Neural crest cell (in vitro differentiated cells): Measurements from ENCODE around the gene C1QTNF5. TPM values are rescaled to one million over a fixed set of nuclear protein-coding genes. Genes with fewer than 3 reads are reported as not detected.

Source experiments
- DNase-seq: peaks from one replicate; pipeline ENCODE4 v3.0.0; 2021; ENCODE audit warnings: low read depth, mixed read lengths, low spot score
- H3K27ac Mint-ChIP-seq: one replicate; pipeline ENCODE4 v1.8.0; 2021; ENCODE audit warnings: mild to moderate bottlenecking, mixed read lengths; ENCODE audit not compliant: unreplicated experiment
- H3K27me3 Mint-ChIP-seq: 2 replicates; pipeline ENCODE4 v1.8.0; 2021; ENCODE audit warnings: low read depth, mild to moderate bottlenecking, mixed read lengths
- H3K36me3 Mint-ChIP-seq: 2 replicates; pipeline ENCODE4 v1.8.0; 2021; ENCODE audit warnings: low read depth, mild to moderate bottlenecking, mixed read lengths
- H3K4me1 Mint-ChIP-seq: 2 replicates; pipeline ENCODE4 v1.8.0; 2021; ENCODE audit warnings: mixed read lengths
- H3K4me3 Mint-ChIP-seq: one replicate; pipeline ENCODE4 v1.8.0; 2021; ENCODE audit warnings: mild to moderate bottlenecking, mixed read lengths
- H3K9me3 Mint-ChIP-seq: 2 replicates; pipeline ENCODE4 v1.8.0; 2021; ENCODE audit warnings: mixed read lengths
- CTCF ChIP-seq: fragments of 200-600 bp; sonication (generic); conservative IDR thresholded peaks from 2 replicates; pipeline ENCODE4 v1.5.0; 2021; ENCODE audit warnings: antibody characterized with exemption, mild to moderate bottlenecking
- microRNA-seq: library from miRNA; unstranded; fragments of <30 nt; microRNA quantifications from one replicate; pipeline ENCODE4, GENCODE V29; 2020
- total RNA-seq: library from RNA; stranded (reverse); gene quantifications from 2 replicates; pipeline ENCODE4 v1.2.1, GENCODE V29; 2021

The C1QTNF5 gene
- total RNA-seq, 1 donor from 2014 or later: 2.1 TPM

- Mint-ChIP-seq H3K27ac (no peak overlapping the region), H3K9me3 (no peaks in the 10 kb centered on the region), H3K27me3 (no peaks in the 10 kb centered on the region), H3K36me3 (peaks cover 2% of the 10 kb centered on the region), H3K4me3 (no peak overlapping the region), H3K4me1 (no peaks in the 10 kb centered on the region)
- TF ChIP-seq CTCF: no peak
- DNase-seq: no peak
Observed at GRCh38 chr11:119298726-119299125, 42.0 kb downstream of the C1QTNF5 start.

GRCh38 chr11:119297938-119298337, 42.7 kb downstream of the C1QTNF5 start:
- H3K9me3 Mint-ChIP-seq: no peaks in the 10 kb centered on the region
- no peak overlapping the region for H3K4me3 Mint-ChIP-seq
- peaks cover 5% of the 10 kb centered on the region for H3K36me3 Mint-ChIP-seq
- TF ChIP-seq CTCF: no peak
- DNase-seq: no peak
- no peaks in the 10 kb centered on the region for H3K27me3 Mint-ChIP-seq
- no peaks in the 10 kb centered on the region for H3K4me1 Mint-ChIP-seq
- no peak overlapping the region for H3K27ac Mint-ChIP-seq

- Mint-ChIP-seq H3K27ac (no peak overlapping the region), H3K9me3 (no peaks in the 10 kb centered on the region), H3K36me3 (peaks cover 14% of the 10 kb centered on the region), H3K27me3 (no peaks in the 10 kb centered on the region), H3K4me1 (no peaks in the 10 kb centered on the region), H3K4me3 (no peak overlapping the region)
- DNase-seq: no peak
- no peak for TF ChIP-seq CTCF
Observed at GRCh38 chr11:119295178-119295577, 45.5 kb downstream of the C1QTNF5 start.

GRCh38 chr11:119293461-119293860, 47.2 kb downstream of the C1QTNF5 start:
- no peaks in the 10 kb centered on the region for H3K27me3 Mint-ChIP-seq
- no peak for DNase-seq
- no peaks in the 10 kb centered on the region for H3K4me1 Mint-ChIP-seq
- H3K9me3 Mint-ChIP-seq: no peaks in the 10 kb centered on the region
- TF ChIP-seq CTCF: no peak
- H3K27ac Mint-ChIP-seq: no peak overlapping the region
- H3K36me3 Mint-ChIP-seq: peaks cover 14% of the 10 kb centered on the region
- H3K4me3 Mint-ChIP-seq: no peak overlapping the region

- no peaks in the 10 kb centered on the region for H3K9me3 Mint-ChIP-seq
- H3K27ac Mint-ChIP-seq: no peak overlapping the region
- no peaks in the 10 kb centered on the region for H3K27me3 Mint-ChIP-seq
- no peak for DNase-seq
- H3K4me3 Mint-ChIP-seq: no peak overlapping the region
- TF ChIP-seq CTCF: no peak
- H3K4me1 Mint-ChIP-seq: no peaks in the 10 kb centered on the region
- H3K36me3 Mint-ChIP-seq: peaks cover 16% of the 10 kb centered on the region
Observed at GRCh38 chr11:119290894-119291497, 49.7 kb downstream of the C1QTNF5 start.

Small RNA genes within 50 kb of the gene (microRNA-seq; reads per million reads assigned to microRNA genes)
- gene MIR6756: 1.8 reads per million

Other genes with a start within 250 kb of the C1QTNF5 start
- 48.8 and 49.5 TPM in 2 replicates for gene DPAGT1, start 239.0 kb downstream of the C1QTNF5 start, total RNA-seq
- 9.8 and 10.0 TPM in 2 replicates for gene C2CD2L, start 233.5 kb downstream of the C1QTNF5 start, total RNA-seq
- gene HINFP, start 219.3 kb downstream of the C1QTNF5 start, total RNA-seq: 38.5 and 38.6 TPM in 2 replicates
- 3.1 and 3.3 TPM in 2 replicates for gene ABCG4, start 191.8 kb downstream of the C1QTNF5 start, total RNA-seq
- 9.1 and 9.3 TPM in 2 replicates for gene NLRX1, start 172.2 kb downstream of the C1QTNF5 start, total RNA-seq
- gene NHERF4, start 155.4 kb downstream of the C1QTNF5 start, total RNA-seq: 0.14 and 0.42 TPM in 2 replicates
- gene CBL, start 134.5 kb downstream of the C1QTNF5 start, total RNA-seq: 43.5 and 44.1 TPM in 2 replicates
- 61.6 and 66.7 TPM in 2 replicates for gene MCAM, start 23.8 kb downstream of the C1QTNF5 start, total RNA-seq
- 47.9 and 51.8 TPM in 2 replicates for gene RNF26, start 6.4 kb downstream of the C1QTNF5 start, total RNA-seq
- gene MFRP, start 5.8 kb upstream of the C1QTNF5 start, total RNA-seq: not detected in 2 replicates
- gene USP2, start 40.8 kb upstream of the C1QTNF5 start, total RNA-seq: 3.4 and 3.7 TPM in 2 replicates
- 75.4 and 90.3 TPM in 2 replicates for gene THY1, start 82.3 kb upstream of the C1QTNF5 start, total RNA-seq